WTC11 (cell line): Measurements from ENCODE around the gene FANCC. TPM values are rescaled to one million over a fixed set of nuclear protein-coding genes. Genes with fewer than 3 reads are reported as not detected.

ENCODE experiments used
- ATAC-seq: fragments of 200-7000 bp; cut with Tn5 transposase; 2 replicates; pipeline ENCODE4 v1.10.0; 2021; ENCODE audit warnings: mild to moderate bottlenecking, moderate library complexity
- CTCF ChIA-PET: fragments of 300-600 bp; sonication (Branson Sonifier 250); formaldehyde crosslinking; loops from one replicate; lab custom pipeline; 2021; ENCODE audit warnings: antibody characterized with exemption; lab: Charles Lee
- POLR2A ChIA-PET: fragments of 350-600 bp; sonication (Branson Sonifier 250); formaldehyde crosslinking; loops from one replicate; lab custom pipeline; 2021; ENCODE audit warnings: antibody characterized with exemption; lab: Charles Lee
- DNase-seq: peaks from one replicate; pipeline ENCODE4 v3.0.0; 2021; ENCODE audit warnings: low spot score
- H3K27ac Mint-ChIP-seq: 2 replicates; pipeline ENCODE4 v1.8.0; 2021; ENCODE audit warnings: mixed read lengths
- H3K27me3 Mint-ChIP-seq: 2 replicates; pipeline ENCODE4 v1.8.0; 2021; ENCODE audit warnings: low read depth, mild to moderate bottlenecking, moderate library complexity, mixed read lengths
- H3K36me3 Mint-ChIP-seq: 2 replicates; pipeline ENCODE4 v1.8.0; 2021; ENCODE audit warnings: mixed read lengths
- H3K4me1 Mint-ChIP-seq: 2 replicates; pipeline ENCODE4 v1.8.0; 2022; ENCODE audit warnings: mixed read lengths
- H3K4me3 Mint-ChIP-seq: 2 replicates; pipeline ENCODE4 v1.8.0; 2021; ENCODE audit warnings: mild to moderate bottlenecking, moderate library complexity, mixed read lengths
- H3K9me3 Mint-ChIP-seq: 2 replicates; pipeline ENCODE4 v1.8.0; 2021; ENCODE audit warnings: mixed read lengths
- CREM ChIP-seq: sonication (generic); formaldehyde crosslinking; IDR thresholded peaks from 2 replicates; pipeline ENCODE4 v1.8.1; 2022; ENCODE audit warnings: mild to moderate bottlenecking, missing genetic modification reagents, moderate library complexity
- ELF4 ChIP-seq: sonication (generic); formaldehyde crosslinking; IDR thresholded peaks from 2 replicates; pipeline ENCODE4 v1.8.1; 2022; ENCODE audit warnings: low read depth, mild to moderate bottlenecking, moderate library complexity, missing genetic modification reagents
- EMX1 ChIP-seq: fragments of 250-450 bp; sonication (Bioruptor Pico); IDR thresholded peaks from 2 replicates; pipeline ENCODE4 v1.8.0; 2021; ENCODE audit warnings: mild to moderate bottlenecking
- FOXP1 ChIP-seq: sonication (generic); formaldehyde crosslinking; IDR thresholded peaks from 2 replicates; pipeline ENCODE4 v1.8.0; 2022; ENCODE audit warnings: missing genetic modification reagents, mild to moderate bottlenecking, moderate library complexity, borderline replicate concordance
- GRHL2 ChIP-seq: fragments of 250-450 bp; sonication (Bioruptor Pico); IDR thresholded peaks from 2 replicates; pipeline ENCODE4 v1.8.0; 2022; ENCODE audit warnings: mild to moderate bottlenecking, moderate library complexity; ENCODE audit not compliant: insufficient replicate concordance, severe bottlenecking
- HMGA2 ChIP-seq: fragments of 250-450 bp; sonication (Bioruptor Pico); IDR thresholded peaks from 2 replicates; pipeline ENCODE4 v1.4.0; 2021; ENCODE audit warnings: mild to moderate bottlenecking, moderate library complexity
- MYBL2 ChIP-seq: sonication (generic); formaldehyde crosslinking; IDR thresholded peaks from 2 replicates; pipeline ENCODE4 v1.8.1; 2023; ENCODE audit warnings: mild to moderate bottlenecking, moderate library complexity, missing genetic modification reagents
- NR2C2 ChIP-seq: sonication (generic); formaldehyde crosslinking; IDR thresholded peaks from 2 replicates; pipeline ENCODE4 v1.8.0; 2022; ENCODE audit warnings: mild to moderate bottlenecking, missing genetic modification reagents
- SMAD4 ChIP-seq: sonication (generic); formaldehyde crosslinking; IDR thresholded peaks from 2 replicates; pipeline ENCODE4 v1.8.0; 2022; ENCODE audit warnings: mild to moderate bottlenecking, missing genetic modification reagents
- ZNF416 ChIP-seq: fragments of 250-450 bp; sonication (Bioruptor Pico); IDR thresholded peaks from 2 replicates; pipeline ENCODE4 v1.9.0; 2021; ENCODE audit warnings: mild to moderate bottlenecking, inconsistent platforms
- ZNF423 ChIP-seq: fragments of 250-450 bp; sonication (Bioruptor Pico); IDR thresholded peaks from 2 replicates; pipeline ENCODE4 v2.1.2; 2022; ENCODE audit warnings: mild to moderate bottlenecking, moderate library complexity
- total RNA-seq: library from RNA; stranded (reverse); gene quantifications from 3 replicates; pipeline ENCODE4 v1.2.3, GENCODE V29; 2021
- TF ChIP-seq, protein P1 (sequence below): sonication (generic); formaldehyde crosslinking; IDR thresholded peaks from 2 replicates; pipeline ENCODE4 v1.8.0; 2023; ENCODE audit warnings: missing genetic modification reagents, mild to moderate bottlenecking, borderline replicate concordance
- TF ChIP-seq, protein P2 (sequence below): sonication (generic); formaldehyde crosslinking; IDR thresholded peaks from 2 replicates; pipeline ENCODE4 v1.8.0; 2022; ENCODE audit warnings: mild to moderate bottlenecking, missing genetic modification reagents
- TF ChIP-seq, protein P3 (sequence below): sonication (generic); formaldehyde crosslinking; IDR thresholded peaks from 2 replicates; pipeline ENCODE4 v1.8.1; 2022; ENCODE audit warnings: mild to moderate bottlenecking, moderate library complexity, missing genetic modification reagents
- TF ChIP-seq, protein P4 (sequence below): sonication (generic); formaldehyde crosslinking; IDR thresholded peaks from 2 replicates; pipeline ENCODE4 v1.8.1; 2023; ENCODE audit warnings: mild to moderate bottlenecking, missing genetic modification reagents, moderate library complexity
- TF ChIP-seq, protein P5 (sequence below): fragments of 250-450 bp; sonication (Bioruptor Pico); IDR thresholded peaks from 2 replicates; pipeline ENCODE4 v1.9.0; 2021; ENCODE audit warnings: mild to moderate bottlenecking, borderline replicate concordance
- TF ChIP-seq, protein P6 (sequence below): fragments of 250-450 bp; sonication (Bioruptor Pico); IDR thresholded peaks from 2 replicates; pipeline ENCODE4 v1.9.0; 2021; ENCODE audit warnings: mild to moderate bottlenecking
- TF ChIP-seq, protein P7 (sequence below): sonication (generic); formaldehyde crosslinking; IDR thresholded peaks from 2 replicates; pipeline ENCODE4 v1.8.1; 2023; ENCODE audit warnings: mild to moderate bottlenecking, missing genetic modification reagents, borderline replicate concordance

Gene FANCC
- total RNA-seq, 1 experiment from 2014 or later, result 10.9 TPM

DNA sequence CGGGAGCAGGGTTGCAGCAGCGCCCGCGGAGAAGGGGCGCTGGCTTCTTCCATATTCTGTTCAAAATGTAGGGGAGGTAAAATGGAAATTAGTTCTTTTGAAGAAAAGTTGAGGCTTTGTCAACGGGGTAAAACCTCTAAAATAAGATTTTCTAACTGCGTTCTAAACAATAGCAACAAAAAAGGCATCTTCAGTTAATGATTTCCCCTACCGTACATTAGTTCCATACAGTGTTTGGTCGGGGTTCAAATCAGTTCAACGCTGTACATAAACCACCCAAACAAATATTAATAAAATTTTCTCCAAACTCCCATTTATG is 343 bp upstream of the FANCC start (continued):
- TF ChIP-seq, protein P1, sequence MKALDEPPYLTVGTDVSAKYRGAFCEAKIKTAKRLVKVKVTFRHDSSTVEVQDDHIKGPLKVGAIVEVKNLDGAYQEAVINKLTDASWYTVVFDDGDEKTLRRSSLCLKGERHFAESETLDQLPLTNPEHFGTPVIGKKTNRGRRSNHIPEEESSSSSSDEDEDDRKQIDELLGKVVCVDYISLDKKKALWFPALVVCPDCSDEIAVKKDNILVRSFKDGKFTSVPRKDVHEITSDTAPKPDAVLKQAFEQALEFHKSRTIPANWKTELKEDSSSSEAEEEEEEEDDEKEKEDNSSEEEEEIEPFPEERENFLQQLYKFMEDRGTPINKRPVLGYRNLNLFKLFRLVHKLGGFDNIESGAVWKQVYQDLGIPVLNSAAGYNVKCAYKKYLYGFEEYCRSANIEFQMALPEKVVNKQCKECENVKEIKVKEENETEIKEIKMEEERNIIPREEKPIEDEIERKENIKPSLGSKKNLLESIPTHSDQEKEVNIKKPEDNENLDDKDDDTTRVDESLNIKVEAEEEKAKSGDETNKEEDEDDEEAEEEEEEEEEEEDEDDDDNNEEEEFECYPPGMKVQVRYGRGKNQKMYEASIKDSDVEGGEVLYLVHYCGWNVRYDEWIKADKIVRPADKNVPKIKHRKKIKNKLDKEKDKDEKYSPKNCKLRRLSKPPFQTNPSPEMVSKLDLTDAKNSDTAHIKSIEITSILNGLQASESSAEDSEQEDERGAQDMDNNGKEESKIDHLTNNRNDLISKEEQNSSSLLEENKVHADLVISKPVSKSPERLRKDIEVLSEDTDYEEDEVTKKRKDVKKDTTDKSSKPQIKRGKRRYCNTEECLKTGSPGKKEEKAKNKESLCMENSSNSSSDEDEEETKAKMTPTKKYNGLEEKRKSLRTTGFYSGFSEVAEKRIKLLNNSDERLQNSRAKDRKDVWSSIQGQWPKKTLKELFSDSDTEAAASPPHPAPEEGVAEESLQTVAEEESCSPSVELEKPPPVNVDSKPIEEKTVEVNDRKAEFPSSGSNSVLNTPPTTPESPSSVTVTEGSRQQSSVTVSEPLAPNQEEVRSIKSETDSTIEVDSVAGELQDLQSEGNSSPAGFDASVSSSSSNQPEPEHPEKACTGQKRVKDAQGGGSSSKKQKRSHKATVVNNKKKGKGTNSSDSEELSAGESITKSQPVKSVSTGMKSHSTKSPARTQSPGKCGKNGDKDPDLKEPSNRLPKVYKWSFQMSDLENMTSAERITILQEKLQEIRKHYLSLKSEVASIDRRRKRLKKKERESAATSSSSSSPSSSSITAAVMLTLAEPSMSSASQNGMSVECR, result no peak
- TF ChIP-seq, protein P2, sequence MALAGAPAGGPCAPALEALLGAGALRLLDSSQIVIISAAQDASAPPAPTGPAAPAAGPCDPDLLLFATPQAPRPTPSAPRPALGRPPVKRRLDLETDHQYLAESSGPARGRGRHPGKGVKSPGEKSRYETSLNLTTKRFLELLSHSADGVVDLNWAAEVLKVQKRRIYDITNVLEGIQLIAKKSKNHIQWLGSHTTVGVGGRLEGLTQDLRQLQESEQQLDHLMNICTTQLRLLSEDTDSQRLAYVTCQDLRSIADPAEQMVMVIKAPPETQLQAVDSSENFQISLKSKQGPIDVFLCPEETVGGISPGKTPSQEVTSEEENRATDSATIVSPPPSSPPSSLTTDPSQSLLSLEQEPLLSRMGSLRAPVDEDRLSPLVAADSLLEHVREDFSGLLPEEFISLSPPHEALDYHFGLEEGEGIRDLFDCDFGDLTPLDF, result no peak
- TF ChIP-seq ELF4, result no peak
- TF ChIP-seq, protein P3, sequence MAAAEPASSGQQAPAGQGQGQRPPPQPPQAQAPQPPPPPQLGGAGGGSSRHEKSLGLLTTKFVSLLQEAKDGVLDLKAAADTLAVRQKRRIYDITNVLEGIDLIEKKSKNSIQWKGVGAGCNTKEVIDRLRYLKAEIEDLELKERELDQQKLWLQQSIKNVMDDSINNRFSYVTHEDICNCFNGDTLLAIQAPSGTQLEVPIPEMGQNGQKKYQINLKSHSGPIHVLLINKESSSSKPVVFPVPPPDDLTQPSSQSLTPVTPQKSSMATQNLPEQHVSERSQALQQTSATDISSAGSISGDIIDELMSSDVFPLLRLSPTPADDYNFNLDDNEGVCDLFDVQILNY (CRISPR knock-in tag), result no peak
- no peak for TF ChIP-seq FOXP1 (CRISPR knock-in tag)

DNA sequence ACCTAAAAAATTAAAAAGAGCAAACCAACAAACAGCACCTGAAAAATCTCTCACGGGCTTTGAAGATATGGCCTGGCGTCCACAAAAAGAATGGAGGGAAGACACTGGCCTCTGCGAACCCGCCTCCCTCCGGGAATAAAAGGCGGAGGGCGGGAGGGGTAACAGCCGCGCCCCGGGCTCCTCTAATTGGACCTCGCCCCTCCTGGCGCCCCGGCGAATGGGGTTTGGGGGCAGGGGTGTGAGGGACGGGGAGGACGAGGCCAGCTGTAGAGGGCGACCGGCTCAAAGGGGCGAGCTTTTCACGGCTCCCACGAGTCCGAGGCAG is 753 bp downstream of the FANCC start:
- Mint-ChIP-seq H3K27ac (peak overlapping the region; percentile 97), H3K27me3 (no peaks in the 10 kb centered on the region), H3K4me1 (peaks cover 26% of the 10 kb centered on the region), H3K4me3 (peak overlapping the region; percentile 82), H3K36me3 (no peaks in the 10 kb centered on the region), H3K9me3 (peaks cover under 1% of the 10 kb centered on the region)
- ATAC-seq (peak; percentile 78), DNase-seq (peak; percentile 90)
- TF ChIP-seq HMGA2 (no peak), ZNF423 (CRISPR knock-in tag) (no peak), EMX1 (CRISPR knock-in tag) (no peak), GRHL2 (CRISPR knock-in tag) (no peak), SMAD4 (CRISPR knock-in tag) (no peak), CREM (0 out of 2 replicates have a peak, but pooled peaks have one; percentile 24)
- TF ChIP-seq, protein P4, sequence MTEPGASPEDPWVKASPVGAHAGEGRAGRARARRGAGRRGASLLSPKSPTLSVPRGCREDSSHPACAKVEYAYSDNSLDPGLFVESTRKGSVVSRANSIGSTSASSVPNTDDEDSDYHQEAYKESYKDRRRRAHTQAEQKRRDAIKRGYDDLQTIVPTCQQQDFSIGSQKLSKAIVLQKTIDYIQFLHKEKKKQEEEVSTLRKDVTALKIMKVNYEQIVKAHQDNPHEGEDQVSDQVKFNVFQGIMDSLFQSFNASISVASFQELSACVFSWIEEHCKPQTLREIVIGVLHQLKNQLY (CRISPR knock-in tag), result no peak
- TF ChIP-seq, protein P5, sequence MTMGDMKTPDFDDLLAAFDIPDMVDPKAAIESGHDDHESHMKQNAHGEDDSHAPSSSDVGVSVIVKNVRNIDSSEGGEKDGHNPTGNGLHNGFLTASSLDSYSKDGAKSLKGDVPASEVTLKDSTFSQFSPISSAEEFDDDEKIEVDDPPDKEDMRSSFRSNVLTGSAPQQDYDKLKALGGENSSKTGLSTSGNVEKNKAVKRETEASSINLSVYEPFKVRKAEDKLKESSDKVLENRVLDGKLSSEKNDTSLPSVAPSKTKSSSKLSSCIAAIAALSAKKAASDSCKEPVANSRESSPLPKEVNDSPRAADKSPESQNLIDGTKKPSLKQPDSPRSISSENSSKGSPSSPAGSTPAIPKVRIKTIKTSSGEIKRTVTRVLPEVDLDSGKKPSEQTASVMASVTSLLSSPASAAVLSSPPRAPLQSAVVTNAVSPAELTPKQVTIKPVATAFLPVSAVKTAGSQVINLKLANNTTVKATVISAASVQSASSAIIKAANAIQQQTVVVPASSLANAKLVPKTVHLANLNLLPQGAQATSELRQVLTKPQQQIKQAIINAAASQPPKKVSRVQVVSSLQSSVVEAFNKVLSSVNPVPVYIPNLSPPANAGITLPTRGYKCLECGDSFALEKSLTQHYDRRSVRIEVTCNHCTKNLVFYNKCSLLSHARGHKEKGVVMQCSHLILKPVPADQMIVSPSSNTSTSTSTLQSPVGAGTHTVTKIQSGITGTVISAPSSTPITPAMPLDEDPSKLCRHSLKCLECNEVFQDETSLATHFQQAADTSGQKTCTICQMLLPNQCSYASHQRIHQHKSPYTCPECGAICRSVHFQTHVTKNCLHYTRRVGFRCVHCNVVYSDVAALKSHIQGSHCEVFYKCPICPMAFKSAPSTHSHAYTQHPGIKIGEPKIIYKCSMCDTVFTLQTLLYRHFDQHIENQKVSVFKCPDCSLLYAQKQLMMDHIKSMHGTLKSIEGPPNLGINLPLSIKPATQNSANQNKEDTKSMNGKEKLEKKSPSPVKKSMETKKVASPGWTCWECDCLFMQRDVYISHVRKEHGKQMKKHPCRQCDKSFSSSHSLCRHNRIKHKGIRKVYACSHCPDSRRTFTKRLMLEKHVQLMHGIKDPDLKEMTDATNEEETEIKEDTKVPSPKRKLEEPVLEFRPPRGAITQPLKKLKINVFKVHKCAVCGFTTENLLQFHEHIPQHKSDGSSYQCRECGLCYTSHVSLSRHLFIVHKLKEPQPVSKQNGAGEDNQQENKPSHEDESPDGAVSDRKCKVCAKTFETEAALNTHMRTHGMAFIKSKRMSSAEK, result no peak
- ChIA-PET POLR2A (no interaction called here), CTCF (interaction anchor here (1.0 to 1.4 kb wide), 4 partner anchors 20 to 189 kb away, joined by 3 to 7 read pairs (median 4); no protein-coding TSS in a partner anchor)

DNA sequence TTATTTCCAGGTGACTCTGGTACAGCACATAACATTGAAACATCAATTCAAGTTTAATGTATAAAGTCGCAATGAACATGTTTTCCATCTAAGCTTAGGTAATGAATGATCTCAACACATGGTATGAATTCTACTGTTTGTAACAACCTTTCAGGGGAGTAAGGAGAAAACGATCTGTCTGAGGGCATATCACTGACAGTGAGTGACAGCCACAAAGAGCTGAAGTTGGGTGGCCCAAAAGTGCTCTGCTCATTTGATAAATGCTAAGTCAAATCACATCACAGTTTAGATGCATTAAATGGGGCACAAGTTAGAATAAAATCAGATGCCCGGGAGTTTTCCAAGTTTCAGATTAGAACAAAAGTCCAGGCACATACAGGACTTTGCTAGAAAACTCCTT is 1.2 kb downstream of the FANCC start:
- H3K4me1 Mint-ChIP-seq, result peaks cover 26% of the 10 kb centered on the region
- no peaks in the 10 kb centered on the region for H3K36me3 Mint-ChIP-seq
- H3K4me3 Mint-ChIP-seq, result peak overlapping the region; percentile 82
- ChIA-PET CTCF (interaction anchor here (1.0 to 1.1 kb wide), 2 partner anchors 20 to 148 kb away, joined by 3 to 5 read pairs; no protein-coding TSS in a partner anchor), POLR2A (no interaction called here)
- peak overlapping the region; percentile 97 for H3K27ac Mint-ChIP-seq
- no peaks in the 10 kb centered on the region for H3K27me3 Mint-ChIP-seq
- DNase-seq (no peak), ATAC-seq (no peak)
- no peaks in the 10 kb centered on the region for H3K9me3 Mint-ChIP-seq
- no peak for TF ChIP-seq NR2C2 (CRISPR knock-in tag)
- TF ChIP-seq, protein P6, sequence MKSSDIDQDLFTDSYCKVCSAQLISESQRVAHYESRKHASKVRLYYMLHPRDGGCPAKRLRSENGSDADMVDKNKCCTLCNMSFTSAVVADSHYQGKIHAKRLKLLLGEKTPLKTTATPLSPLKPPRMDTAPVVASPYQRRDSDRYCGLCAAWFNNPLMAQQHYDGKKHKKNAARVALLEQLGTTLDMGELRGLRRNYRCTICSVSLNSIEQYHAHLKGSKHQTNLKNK, result no peak
- no peak for TF ChIP-seq MYBL2 (CRISPR knock-in tag)
- TF ChIP-seq, protein P7, sequence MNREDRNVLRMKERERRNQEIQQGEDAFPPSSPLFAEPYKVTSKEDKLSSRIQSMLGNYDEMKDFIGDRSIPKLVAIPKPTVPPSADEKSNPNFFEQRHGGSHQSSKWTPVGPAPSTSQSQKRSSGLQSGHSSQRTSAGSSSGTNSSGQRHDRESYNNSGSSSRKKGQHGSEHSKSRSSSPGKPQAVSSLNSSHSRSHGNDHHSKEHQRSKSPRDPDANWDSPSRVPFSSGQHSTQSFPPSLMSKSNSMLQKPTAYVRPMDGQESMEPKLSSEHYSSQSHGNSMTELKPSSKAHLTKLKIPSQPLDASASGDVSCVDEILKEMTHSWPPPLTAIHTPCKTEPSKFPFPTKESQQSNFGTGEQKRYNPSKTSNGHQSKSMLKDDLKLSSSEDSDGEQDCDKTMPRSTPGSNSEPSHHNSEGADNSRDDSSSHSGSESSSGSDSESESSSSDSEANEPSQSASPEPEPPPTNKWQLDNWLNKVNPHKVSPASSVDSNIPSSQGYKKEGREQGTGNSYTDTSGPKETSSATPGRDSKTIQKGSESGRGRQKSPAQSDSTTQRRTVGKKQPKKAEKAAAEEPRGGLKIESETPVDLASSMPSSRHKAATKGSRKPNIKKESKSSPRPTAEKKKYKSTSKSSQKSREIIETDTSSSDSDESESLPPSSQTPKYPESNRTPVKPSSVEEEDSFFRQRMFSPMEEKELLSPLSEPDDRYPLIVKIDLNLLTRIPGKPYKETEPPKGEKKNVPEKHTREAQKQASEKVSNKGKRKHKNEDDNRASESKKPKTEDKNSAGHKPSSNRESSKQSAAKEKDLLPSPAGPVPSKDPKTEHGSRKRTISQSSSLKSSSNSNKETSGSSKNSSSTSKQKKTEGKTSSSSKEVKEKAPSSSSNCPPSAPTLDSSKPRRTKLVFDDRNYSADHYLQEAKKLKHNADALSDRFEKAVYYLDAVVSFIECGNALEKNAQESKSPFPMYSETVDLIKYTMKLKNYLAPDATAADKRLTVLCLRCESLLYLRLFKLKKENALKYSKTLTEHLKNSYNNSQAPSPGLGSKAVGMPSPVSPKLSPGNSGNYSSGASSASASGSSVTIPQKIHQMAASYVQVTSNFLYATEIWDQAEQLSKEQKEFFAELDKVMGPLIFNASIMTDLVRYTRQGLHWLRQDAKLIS (CRISPR knock-in tag), result no peak
- no peak for TF ChIP-seq ZNF416 (CRISPR knock-in tag)
